Measurements from ENCODE around the gene CCHCR1. TPM values are rescaled to one million over a fixed set of nuclear protein-coding genes. Genes with fewer than 3 reads are reported as not detected.

Gene CCHCR1
- total RNA-seq, 1 experiment from 2014 or later: 45.5 TPM

- TF ChIP-seq CTCF (conservative IDR thresholded peaks at IDR 0.05): no peak
- no peak for DNase-seq
- Histone ChIP-seq H4K91ac (ENCODE audit: insufficient read length, low read depth, low read length) (no peak overlapping the region), H3K79me2 (ENCODE audit: insufficient read depth, low read length) (no peaks in the 10 kb centered on the region), H3K27ac (ENCODE audit: insufficient read length, low read depth, low read length) (no peak overlapping the region), H3K79me1 (ENCODE audit: insufficient read depth, low read depth, low read length, poor library complexity, severe bottlenecking) (no peaks in the 10 kb centered on the region), H3T11ph (ENCODE audit: low read length) (no peak overlapping the region), H4K5ac (ENCODE audit: insufficient read length, low read depth, low read length) (no peak overlapping the region), H2BK5ac (ENCODE audit: insufficient read length, low read length) (no peak overlapping the region), H3K27me3 (ENCODE audit: insufficient read depth, low read length) (no peaks in the 10 kb centered on the region), H2BK120ac (ENCODE audit: low read depth, low read length, poor library complexity, severe bottlenecking) (no peak overlapping the region), H4K20me1 (ENCODE audit: control insufficient read depth, insufficient read depth, insufficient read length) (no peaks in the 10 kb centered on the region), H2AK5ac (ENCODE audit: insufficient read length, low read length) (no peak overlapping the region), H3K23ac (ENCODE audit: insufficient read length, low read depth, low read length) (no peak overlapping the region), H3K56ac (ENCODE audit: insufficient read length, low read depth, low read length) (no peak overlapping the region), H3K4me2 (ENCODE audit: insufficient read depth, insufficient read length, low read length) (no peak overlapping the region), H3K18ac (ENCODE audit: insufficient read length, low read depth, low read length) (no peak overlapping the region), H4K8ac (replicated peaks; ENCODE audit: insufficient read length, low read depth, low read length) (no peak overlapping the region), H3K4me1 (ENCODE audit: insufficient read depth, low read length) (peaks cover 7% of the 10 kb centered on the region; the same call in 1 of the 2 replicates), H3K4ac (ENCODE audit: low read depth, low read length) (no peak overlapping the region), H2BK20ac (ENCODE audit: low read depth, low read length, poor library complexity, severe bottlenecking) (no peak overlapping the region), H3K14ac (ENCODE audit: insufficient read depth, low read length) (no peak overlapping the region), H3K23me2 (ENCODE audit: insufficient read length, low read depth, low read length, poor library complexity, severe bottlenecking) (peaks cover 14% of the 10 kb centered on the region), H3K9ac (ENCODE audit: extremely low read depth, insufficient read length, low read length) (no peak overlapping the region), H2BK15ac (ENCODE audit: low read depth, low read length) (no peak overlapping the region), H2AFZ (ENCODE audit: low read length) (no peak overlapping the region), H2BK12ac (ENCODE audit: insufficient read length, low read depth, low read length) (no peak overlapping the region), H3K9me3 (ENCODE audit: control insufficient read depth, low read depth, low read length) (no peaks in the 10 kb centered on the region)
- H3K27me3 Mint-ChIP-seq (ENCODE audit: low read depth): peaks cover 2% of the 10 kb centered on the region; the same call in 1 of the 2 replicates
- no CpG with 5 or more reads among the region's 15 CpGs for WGBS (ENCODE audit: extremely low coverage, insufficient read length, low lambda C conversion rate)
- peaks cover 19 to 25% of the 10 kb centered on the region in 2 experiments for H3K4me1 Mint-ChIP-seq
- peaks cover 28 to 66% (median 52%) of the 10 kb centered on the region in 3 experiments for H3K36me3 Mint-ChIP-seq (ENCODE audit: insufficient read depth in 1 of 3, low read depth in 3 of 3)
- no peak overlapping the region for H3K4me3 Mint-ChIP-seq
- no peak overlapping the region; a peak in 2 of 7 replicates for H3K27ac Mint-ChIP-seq
- H3K9me3 Mint-ChIP-seq: no peaks in the 10 kb centered on the region
Observed at GRCh38 chr6:31154436-31154835, 3.2 kb downstream of the CCHCR1 start.
